ENCODE measurements around the gene CSNK1G1. TPM values are rescaled to one million over a fixed set of nuclear protein-coding genes. Genes with fewer than 3 reads are reported as not detected.

Gene CSNK1G1
- polyA plus RNA-seq, 1 of the 3 experiments (the other 2 are of a cell fraction): 10.2 TPM

DNA sequence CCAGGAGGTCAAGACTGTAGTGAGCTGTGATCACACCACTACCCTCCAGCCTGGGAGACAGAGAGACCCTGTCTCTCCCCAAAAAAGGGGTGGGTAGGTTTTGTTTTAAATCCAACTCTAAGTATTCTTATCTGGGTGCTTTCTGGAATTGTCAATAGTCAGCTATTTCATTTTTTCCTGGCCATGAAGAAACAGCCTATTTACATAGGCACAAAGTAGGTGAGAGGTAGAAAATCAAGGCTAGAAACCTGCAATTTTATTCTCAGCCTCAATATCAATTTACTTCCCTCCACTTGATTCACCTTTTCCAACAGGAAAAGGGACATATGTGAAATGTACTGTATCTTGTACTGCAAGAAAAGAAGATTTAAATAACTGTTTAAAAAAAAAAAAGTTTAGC lies 45.9 kb downstream of the CSNK1G1 start:
- ChIA-PET POLR2A (no interaction called here), CTCF (no interaction called here)
- Histone ChIP-seq H3K79me2 (ENCODE audit: insufficient read depth) (peaks cover 99% of the 10 kb centered on the region), H3K4me2 (no peak overlapping the region), H3K4me3 (ENCODE audit: low read depth in 2 of 2, low read length in 1 of 2) (no peak overlapping the region), H4K20me1 (ENCODE audit: insufficient read depth) (peaks cover 30% of the 10 kb centered on the region), H3K36me3 (replicated peaks in 1 of 2; ENCODE audit: control insufficient read depth in 1 of 2, insufficient read depth in 2 of 2, low read length in 1 of 2) (peaks cover 0 to 6% of the 10 kb centered on the region in 2 experiments), H3K4me1 (ENCODE audit: control insufficient read depth in 1 of 2, insufficient read depth in 2 of 2, low read depth in 1 of 2, low read length in 1 of 2) (no peaks in the 10 kb centered on the region), H3K27ac (ENCODE audit: low read depth in 2 of 2, low read length in 1 of 2) (no peak overlapping the region), H3F3A (replicated peaks; ENCODE audit: insufficient read depth) (peaks cover 3% of the 10 kb centered on the region), H3K9me3 (no peaks in the 10 kb centered on the region), H3K9me2 (no peaks in the 10 kb centered on the region), H3K27me3 (ENCODE audit: insufficient read depth) (no peaks in the 10 kb centered on the region), H2AFZ (ENCODE audit: low read depth) (no peak overlapping the region), H3K9ac (no peak overlapping the region)
- no peak for DNase-seq
- TF ChIP-seq SIN3A (IDR thresholded peaks at IDR 0.05; ENCODE audit: borderline replicate concordance, low read depth, low read length): no peak
- no peak for TF ChIP-seq MXI1 (IDR thresholded peaks at IDR 0.05; ENCODE audit: low read depth, low read length)
- TF ChIP-seq TCF12 (IDR thresholded peaks at IDR 0.05): no peak
- TF ChIP-seq RXRA (IDR thresholded peaks at IDR 0.05; ENCODE audit: borderline replicate concordance, low read depth): no peak
- TF ChIP-seq RAD21 (IDR thresholded peaks at IDR 0.05; ENCODE audit: low read length): no peak
- TF ChIP-seq, protein P1, sequence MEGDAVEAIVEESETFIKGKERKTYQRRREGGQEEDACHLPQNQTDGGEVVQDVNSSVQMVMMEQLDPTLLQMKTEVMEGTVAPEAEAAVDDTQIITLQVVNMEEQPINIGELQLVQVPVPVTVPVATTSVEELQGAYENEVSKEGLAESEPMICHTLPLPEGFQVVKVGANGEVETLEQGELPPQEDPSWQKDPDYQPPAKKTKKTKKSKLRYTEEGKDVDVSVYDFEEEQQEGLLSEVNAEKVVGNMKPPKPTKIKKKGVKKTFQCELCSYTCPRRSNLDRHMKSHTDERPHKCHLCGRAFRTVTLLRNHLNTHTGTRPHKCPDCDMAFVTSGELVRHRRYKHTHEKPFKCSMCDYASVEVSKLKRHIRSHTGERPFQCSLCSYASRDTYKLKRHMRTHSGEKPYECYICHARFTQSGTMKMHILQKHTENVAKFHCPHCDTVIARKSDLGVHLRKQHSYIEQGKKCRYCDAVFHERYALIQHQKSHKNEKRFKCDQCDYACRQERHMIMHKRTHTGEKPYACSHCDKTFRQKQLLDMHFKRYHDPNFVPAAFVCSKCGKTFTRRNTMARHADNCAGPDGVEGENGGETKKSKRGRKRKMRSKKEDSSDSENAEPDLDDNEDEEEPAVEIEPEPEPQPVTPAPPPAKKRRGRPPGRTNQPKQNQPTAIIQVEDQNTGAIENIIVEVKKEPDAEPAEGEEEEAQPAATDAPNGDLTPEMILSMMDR (IDR thresholded peaks at IDR 0.05): no peak
- no peak for TF ChIP-seq ELF1 (IDR thresholded peaks at IDR 0.05)
- TF ChIP-seq, protein P2, sequence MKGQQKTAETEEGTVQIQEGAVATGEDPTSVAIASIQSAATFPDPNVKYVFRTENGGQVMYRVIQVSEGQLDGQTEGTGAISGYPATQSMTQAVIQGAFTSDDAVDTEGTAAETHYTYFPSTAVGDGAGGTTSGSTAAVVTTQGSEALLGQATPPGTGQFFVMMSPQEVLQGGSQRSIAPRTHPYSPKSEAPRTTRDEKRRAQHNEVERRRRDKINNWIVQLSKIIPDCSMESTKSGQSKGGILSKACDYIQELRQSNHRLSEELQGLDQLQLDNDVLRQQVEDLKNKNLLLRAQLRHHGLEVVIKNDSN (IDR thresholded peaks at IDR 0.05; ENCODE audit: borderline replicate concordance, low read depth): no peak
- TF ChIP-seq FOSL2 (IDR thresholded peaks at IDR 0.05; ENCODE audit: borderline replicate concordance, low read depth): no peak
- no peak for TF ChIP-seq TAF1 (IDR thresholded peaks at IDR 0.05; ENCODE audit: borderline replicate concordance, low read depth, low read length)
- TF ChIP-seq, protein P3, sequence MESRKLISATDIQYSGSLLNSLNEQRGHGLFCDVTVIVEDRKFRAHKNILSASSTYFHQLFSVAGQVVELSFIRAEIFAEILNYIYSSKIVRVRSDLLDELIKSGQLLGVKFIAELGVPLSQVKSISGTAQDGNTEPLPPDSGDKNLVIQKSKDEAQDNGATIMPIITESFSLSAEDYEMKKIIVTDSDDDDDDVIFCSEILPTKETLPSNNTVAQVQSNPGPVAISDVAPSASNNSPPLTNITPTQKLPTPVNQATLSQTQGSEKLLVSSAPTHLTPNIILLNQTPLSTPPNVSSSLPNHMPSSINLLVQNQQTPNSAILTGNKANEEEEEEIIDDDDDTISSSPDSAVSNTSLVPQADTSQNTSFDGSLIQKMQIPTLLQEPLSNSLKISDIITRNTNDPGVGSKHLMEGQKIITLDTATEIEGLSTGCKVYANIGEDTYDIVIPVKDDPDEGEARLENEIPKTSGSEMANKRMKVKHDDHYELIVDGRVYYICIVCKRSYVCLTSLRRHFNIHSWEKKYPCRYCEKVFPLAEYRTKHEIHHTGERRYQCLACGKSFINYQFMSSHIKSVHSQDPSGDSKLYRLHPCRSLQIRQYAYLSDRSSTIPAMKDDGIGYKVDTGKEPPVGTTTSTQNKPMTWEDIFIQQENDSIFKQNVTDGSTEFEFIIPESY (IDR thresholded peaks at IDR 0.05; ENCODE audit: borderline replicate concordance, low read depth): no peak
- TF ChIP-seq EP300 (IDR thresholded peaks at IDR 0.05; ENCODE audit: borderline replicate concordance in 1 of 2, low read depth in 1 of 2, low read length in 1 of 2): no peak
- TF ChIP-seq RCOR1 (IDR thresholded peaks at IDR 0.05; ENCODE audit: low read length): no peak
- no peak for TF ChIP-seq PBX3 (IDR thresholded peaks at IDR 0.05)
- no peak for TF ChIP-seq GABPA (IDR thresholded peaks at IDR 0.05; ENCODE audit: low read depth)
- no peak for TF ChIP-seq RFX5 (IDR thresholded peaks at IDR 0.05; ENCODE audit: low read length)
- TF ChIP-seq USF2 (IDR thresholded peaks at IDR 0.05; ENCODE audit: borderline replicate concordance, low read depth, low read length): no peak

Data from SK-N-SH (cell line).